GM12891 (cell line): ENCODE measurements around the gene MIGA1.

Experiments
- PAX5 ChIP-seq: IDR thresholded peaks from 2 replicates; pipeline ENCODE4 v1.6.1; 2011; ENCODE audit warnings: low read length, moderate library complexity, mild to moderate bottlenecking; ENCODE audit not compliant: insufficient read depth, severe bottlenecking
- POLR2A ChIP-seq: IDR thresholded peaks from 2 replicates; pipeline ENCODE4 v1.6.1; 2011; ENCODE audit warnings: low read depth, low read length, control low read depth
- POLR2AphosphoS5 ChIP-seq: IDR thresholded peaks from 2 replicates; pipeline ENCODE4 v1.6.1; 2011; ENCODE audit warnings: low read depth, low read length, control low read depth
- TAF1 ChIP-seq: IDR thresholded peaks from 2 replicates; pipeline ENCODE4 v1.6.1; 2011; ENCODE audit warnings: low read depth, low read length, control low read depth

DNA sequence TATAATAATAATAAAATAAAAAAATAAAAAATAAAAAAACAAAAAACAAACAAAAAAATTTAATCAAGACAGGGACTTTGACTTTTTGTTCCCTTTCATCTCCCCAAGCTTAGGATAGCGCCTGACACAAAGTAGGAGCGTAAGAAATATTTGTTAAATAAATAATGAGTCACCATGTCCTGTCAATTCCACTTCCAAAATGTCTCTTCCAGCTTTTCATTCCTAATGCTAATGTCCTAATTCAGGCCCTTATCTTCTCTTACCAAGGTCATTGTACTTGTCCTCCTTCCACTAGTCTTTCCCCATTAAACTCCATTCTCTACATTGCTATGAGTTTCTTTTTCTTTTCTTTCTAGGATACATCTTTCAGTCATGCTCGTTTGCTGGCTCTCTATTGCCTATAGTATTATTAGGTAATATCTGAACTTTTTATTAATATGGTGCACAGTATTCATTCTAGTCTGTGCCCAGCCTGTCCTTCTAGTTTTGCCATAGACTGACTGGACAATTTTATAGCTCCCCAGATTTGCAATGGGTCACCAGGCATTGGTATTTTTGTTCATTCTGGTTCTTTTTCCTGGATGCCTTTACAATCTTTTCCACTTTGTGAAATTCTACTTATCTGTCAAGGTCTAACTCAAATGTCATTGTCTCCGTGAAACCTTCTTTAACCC lies 120.3 kb downstream of the MIGA1 start:
- TF ChIP-seq POLR2A (no peak), POLR2AphosphoS5 (no peak), PAX5 (no peak), TAF1 (no peak)
